ENCODE results near the gene TROAP. TPM values are rescaled to one million over a fixed set of nuclear protein-coding genes. Genes with fewer than 3 reads are reported as not detected.
A peak's percentile ranks its signal among the peaks of the same experiment; 100 is the strongest.

The TROAP gene
- total and polyA plus RNA-seq, 9 of the 15 experiments (the other 6 are each of a cell fraction or from before 2014, with no cell fraction given) = 46.4 to 171 (median 59.8) TPM

DNA sequence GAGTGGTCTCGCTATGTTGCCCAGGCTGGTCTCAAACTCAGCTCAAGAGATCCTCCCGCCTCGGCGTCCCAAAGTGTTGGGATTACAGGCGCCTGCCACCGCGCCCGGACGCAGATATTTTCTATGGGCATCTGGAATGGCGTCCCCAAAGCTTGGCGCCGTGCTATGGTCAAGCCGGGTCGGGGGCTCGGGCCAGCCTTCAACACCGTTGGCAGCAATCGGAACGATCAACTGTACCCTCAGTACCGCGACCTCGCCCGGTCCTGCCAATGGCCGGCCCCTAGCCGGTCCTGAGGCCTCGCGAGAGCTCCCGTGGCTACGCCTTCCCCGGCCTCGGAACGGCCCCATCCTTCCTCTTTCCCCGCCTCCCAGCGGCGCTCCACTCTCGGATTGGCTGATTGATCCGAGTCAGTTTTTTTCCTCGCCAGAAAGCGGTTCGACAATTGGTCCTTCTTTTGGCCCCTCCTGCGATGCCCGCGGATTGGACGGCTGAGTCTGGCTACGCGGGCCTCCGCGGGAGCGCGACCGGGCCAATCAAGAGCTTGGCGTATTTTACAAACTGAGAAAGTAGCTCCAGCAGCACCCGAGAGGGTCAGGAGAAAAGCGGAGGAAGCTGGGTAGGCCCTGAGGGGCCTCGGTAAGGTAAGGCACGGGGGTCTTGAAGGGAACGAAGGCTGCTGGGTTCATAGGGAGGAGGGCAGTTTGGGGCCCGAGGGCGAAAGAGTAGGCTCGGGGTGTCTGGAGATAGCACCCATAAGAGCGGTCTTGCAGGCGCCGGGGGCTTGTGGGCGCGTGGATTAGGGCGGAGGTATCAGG, at the start of gene TROAP (continued):
- TF ChIP-seq, protein P1, sequence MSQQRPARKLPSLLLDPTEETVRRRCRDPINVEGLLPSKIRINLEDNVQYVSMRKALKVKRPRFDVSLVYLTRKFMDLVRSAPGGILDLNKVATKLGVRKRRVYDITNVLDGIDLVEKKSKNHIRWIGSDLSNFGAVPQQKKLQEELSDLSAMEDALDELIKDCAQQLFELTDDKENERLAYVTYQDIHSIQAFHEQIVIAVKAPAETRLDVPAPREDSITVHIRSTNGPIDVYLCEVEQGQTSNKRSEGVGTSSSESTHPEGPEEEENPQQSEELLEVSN (IDR thresholded peaks at IDR 0.05; ENCODE audit: borderline replicate concordance in 1 of 2, extremely low read depth in 1 of 2, insufficient read depth in 1 of 2, insufficient read length in 1 of 2, low read depth in 1 of 2, low read length in 1 of 2, poor library complexity in 1 of 2, severe bottlenecking in 1 of 2) = peak in 1 of 2 experiments; percentile 7
- TF ChIP-seq KDM5B (IDR thresholded peaks at IDR 0.05; ENCODE audit: insufficient replicate concordance, low read depth, low read length) (peak; percentile 65), FOXK1 (CRISPR knock-in tag; IDR thresholded peaks at IDR 0.05; ENCODE audit: borderline replicate concordance) (no peak), MEF2A (IDR thresholded peaks at IDR 0.05; ENCODE audit: control insufficient read depth, low read depth, low read length) (no peak), CEBPG (CRISPR knock-in tag; IDR thresholded peaks at IDR 0.05) (no peak), CEBPG (tag; conservative IDR thresholded peaks at IDR 0.05 in 1 of 2, IDR thresholded peaks at IDR 0.05 in 1 of 2) (no peak), ZNF717 (CRISPR knock-in tag; IDR thresholded peaks at IDR 0.05) (no peak), DIDO1 (tag; IDR thresholded peaks at IDR 0.05; ENCODE audit: low read depth) (no peak), SUPT5H (IDR thresholded peaks at IDR 0.05) (peak; percentile 92), SMAD3 (CRISPR knock-in tag; conservative IDR thresholded peaks at IDR 0.05) (no peak), MAZ (CRISPR knock-in tag; conservative IDR thresholded peaks at IDR 0.05 in 1 of 2, IDR thresholded peaks at IDR 0.05 in 1 of 2) (peak; percentile 13 to 66; a peak in 2 of 4 replicates), ZNF121 (CRISPR knock-in tag; conservative IDR thresholded peaks at IDR 0.05) (no peak), NFE2 (IDR thresholded peaks at IDR 0.05; ENCODE audit: low read depth) (no peak), ZC3H8 (IDR thresholded peaks at IDR 0.05) (no peak), RBM14 (IDR thresholded peaks at IDR 0.05; ENCODE audit: borderline replicate concordance, insufficient read depth, low read depth, low read length) (no peak), TOE1 (IDR thresholded peaks at IDR 0.05; ENCODE audit: borderline replicate concordance) (peak; percentile 50; the same call in 1 of the 2 replicates), TOE1 (CRISPR knock-in tag; IDR thresholded peaks at IDR 0.05; ENCODE audit: borderline replicate concordance, low read depth) (no peak)
- TF ChIP-seq, protein P2, sequence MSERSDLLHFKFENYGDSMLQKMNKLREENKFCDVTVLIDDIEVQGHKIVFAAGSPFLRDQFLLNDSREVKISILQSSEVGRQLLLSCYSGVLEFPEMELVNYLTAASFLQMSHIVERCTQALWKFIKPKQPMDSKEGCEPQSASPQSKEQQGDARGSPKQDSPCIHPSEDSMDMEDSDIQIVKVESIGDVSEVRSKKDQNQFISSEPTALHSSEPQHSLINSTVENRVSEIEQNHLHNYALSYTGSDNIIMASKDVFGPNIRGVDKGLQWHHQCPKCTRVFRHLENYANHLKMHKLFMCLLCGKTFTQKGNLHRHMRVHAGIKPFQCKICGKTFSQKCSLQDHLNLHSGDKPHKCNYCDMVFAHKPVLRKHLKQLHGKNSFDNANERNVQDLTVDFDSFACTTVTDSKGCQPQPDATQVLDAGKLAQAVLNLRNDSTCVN (CRISPR knock-in tag; IDR thresholded peaks at IDR 0.05) = no peak
- TF ChIP-seq, protein P3, sequence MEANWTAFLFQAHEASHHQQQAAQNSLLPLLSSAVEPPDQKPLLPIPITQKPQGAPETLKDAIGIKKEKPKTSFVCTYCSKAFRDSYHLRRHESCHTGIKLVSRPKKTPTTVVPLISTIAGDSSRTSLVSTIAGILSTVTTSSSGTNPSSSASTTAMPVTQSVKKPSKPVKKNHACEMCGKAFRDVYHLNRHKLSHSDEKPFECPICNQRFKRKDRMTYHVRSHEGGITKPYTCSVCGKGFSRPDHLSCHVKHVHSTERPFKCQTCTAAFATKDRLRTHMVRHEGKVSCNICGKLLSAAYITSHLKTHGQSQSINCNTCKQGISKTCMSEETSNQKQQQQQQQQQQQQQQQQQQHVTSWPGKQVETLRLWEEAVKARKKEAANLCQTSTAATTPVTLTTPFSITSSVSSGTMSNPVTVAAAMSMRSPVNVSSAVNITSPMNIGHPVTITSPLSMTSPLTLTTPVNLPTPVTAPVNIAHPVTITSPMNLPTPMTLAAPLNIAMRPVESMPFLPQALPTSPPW (CRISPR knock-in tag; IDR thresholded peaks at IDR 0.05) = peak; percentile 44
- TF ChIP-seq, protein P4, sequence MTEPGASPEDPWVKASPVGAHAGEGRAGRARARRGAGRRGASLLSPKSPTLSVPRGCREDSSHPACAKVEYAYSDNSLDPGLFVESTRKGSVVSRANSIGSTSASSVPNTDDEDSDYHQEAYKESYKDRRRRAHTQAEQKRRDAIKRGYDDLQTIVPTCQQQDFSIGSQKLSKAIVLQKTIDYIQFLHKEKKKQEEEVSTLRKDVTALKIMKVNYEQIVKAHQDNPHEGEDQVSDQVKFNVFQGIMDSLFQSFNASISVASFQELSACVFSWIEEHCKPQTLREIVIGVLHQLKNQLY (CRISPR knock-in tag; conservative IDR thresholded peaks at IDR 0.05) = no peak
- TF ChIP-seq, protein P5, sequence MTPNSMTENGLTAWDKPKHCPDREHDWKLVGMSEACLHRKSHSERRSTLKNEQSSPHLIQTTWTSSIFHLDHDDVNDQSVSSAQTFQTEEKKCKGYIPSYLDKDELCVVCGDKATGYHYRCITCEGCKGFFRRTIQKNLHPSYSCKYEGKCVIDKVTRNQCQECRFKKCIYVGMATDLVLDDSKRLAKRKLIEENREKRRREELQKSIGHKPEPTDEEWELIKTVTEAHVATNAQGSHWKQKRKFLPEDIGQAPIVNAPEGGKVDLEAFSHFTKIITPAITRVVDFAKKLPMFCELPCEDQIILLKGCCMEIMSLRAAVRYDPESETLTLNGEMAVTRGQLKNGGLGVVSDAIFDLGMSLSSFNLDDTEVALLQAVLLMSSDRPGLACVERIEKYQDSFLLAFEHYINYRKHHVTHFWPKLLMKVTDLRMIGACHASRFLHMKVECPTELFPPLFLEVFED (CRISPR knock-in tag; conservative IDR thresholded peaks at IDR 0.05) = no peak

Measured in K562 (cell line).